Measurements from ENCODE around the gene FGF18. TPM values are rescaled to one million over a fixed set of nuclear protein-coding genes. Genes with fewer than 3 reads are reported as not detected.

Gene FGF18
- total and polyA plus RNA-seq, 9 of the 15 experiments (the other 6 are each of a cell fraction or from before 2014, with no cell fraction given): 0.05 to 0.18 (median 0.11) TPM; not detected in 6

GRCh38 chr5:171457208-171457981 lies 37.9 kb downstream of the FGF18 start (continued):
- TF ChIP-seq MYBL2 (IDR thresholded peaks at IDR 0.05; ENCODE audit: low read depth) (no peak), MYBL2 (CRISPR knock-in tag; IDR thresholded peaks at IDR 0.05; ENCODE audit: borderline replicate concordance) (no peak), ETV5 (CRISPR knock-in tag; IDR thresholded peaks at IDR 0.05; ENCODE audit: low read depth) (no peak), USF2 (CRISPR knock-in tag; IDR thresholded peaks at IDR 0.05) (peak; percentile 62), ESRRB (CRISPR knock-in tag; IDR thresholded peaks at IDR 0.05; ENCODE audit: borderline replicate concordance) (no peak), GTF2B (IDR thresholded peaks at IDR 0.05; ENCODE audit: extremely low read depth, insufficient read length) (no peak)

- no peak for TF ChIP-seq ZNF707 (CRISPR knock-in tag; conservative IDR thresholded peaks at IDR 0.05)
- no peak for TF ChIP-seq PYGO2 (tag; IDR thresholded peaks at IDR 0.05)
- no peak for TF ChIP-seq FOS (IDR thresholded peaks at IDR 0.05; ENCODE audit: extremely low read depth, insufficient read length)
- ATAC-seq: no peak
- in situ Hi-C loops (cut with MboI) (no loop called here), intact Hi-C loops (cut with micrococcal nuclease) (no loop called here)
- no peak overlapping the region for H3K27ac ChIP-seq (ENCODE audit: extremely low read depth, low read depth, low read length)
- no peaks in the 10 kb centered on the region for H3K9me3 ChIP-seq (replicated peaks; ENCODE audit: control insufficient read depth, insufficient read depth, low read depth, low read length)
- peaks cover 2 to 9% of the 10 kb centered on the region in 2 experiments; a peak in 2 of 5 replicates for H3K4me1 ChIP-seq (replicated peaks in 1 of 2; ENCODE audit: control insufficient read depth in 2 of 2, insufficient read depth in 2 of 2, low read length in 2 of 2)
- H3K9me1 ChIP-seq (ENCODE audit: control insufficient read depth, insufficient read depth, low read length): no peaks in the 10 kb centered on the region
- CTCF ChIA-PET (ENCODE audit: low intra/inter-chr PET ratio): no interaction called here
- no peak overlapping the region for H3K4me2 ChIP-seq (ENCODE audit: insufficient read depth, low read length)
- POLR2A ChIA-PET: interaction anchor here (0.6 to 1.0 kb wide), 2 partner anchors 10 to 36 kb away, joined by 3 read pairs; no protein-coding TSS in a partner anchor
- H3K4me3 ChIP-seq: no peak overlapping the region
- no peak overlapping the region for H3K9ac ChIP-seq (ENCODE audit: insufficient read depth in 1 of 2, low read depth in 2 of 2, low read length in 2 of 2)
- no peak for DNase-seq (ENCODE audit: extremely low read depth in 1 of 4, low spot score in 3 of 4)
- H3K36me3 ChIP-seq (ENCODE audit: control insufficient read depth, insufficient read depth, low read length): no peaks in the 10 kb centered on the region
- FAIRE-seq: no peak
- H3K27me3 ChIP-seq (ENCODE audit: control insufficient read depth in 2 of 2, insufficient read depth in 2 of 2, low read length in 2 of 2): peaks cover 25 to 59% of the 10 kb centered on the region in 2 experiments
- H2AFZ ChIP-seq (ENCODE audit: low read depth, low read length): no peak overlapping the region
- H3K79me2 ChIP-seq (ENCODE audit: control insufficient read depth, insufficient read depth, low read length): no peaks in the 10 kb centered on the region
- no peaks in the 10 kb centered on the region for H4K20me1 ChIP-seq (replicated peaks; ENCODE audit: control insufficient read depth, insufficient read depth, low read length)
- no TSS peak for BruUV-seq (replicated peaks)
- 0% methylated on average over 6 of the region's 6 CpGs for WGBS (ENCODE audit: insufficient coverage, low coverage, missing lambda C conversion rate)
These were observed 40.4 kb downstream of the FGF18 start for GRCh38 chr5:171459839-171460238.
